Activated CD8-positive, alpha-beta memory T cell treated with anti-CD3 and anti-CD28 coated beads for 36 hours (primary cell): ENCODE data around the gene EYS. TPM values are rescaled to one million over a fixed set of nuclear protein-coding genes. Genes with fewer than 3 reads are reported as not detected.
"Not testable (repeated sequence)": the region's sequence is repeated elsewhere in the genome, so short reads cannot be mapped to it uniquely, and the experiment has no call there.

Experiments used
- CTCF ChIA-PET: fragments of 350-600 bp; sonication (Branson Sonifier 250); formaldehyde crosslinking; loops from one replicate; lab custom pipeline; 2021; ENCODE audit warnings: antibody characterized with exemption; lab: Charles Lee
- POLR2A ChIA-PET: fragments of 350-600 bp; sonication (Branson Sonifier 250); formaldehyde crosslinking; loops from one replicate; lab custom pipeline; 2021; ENCODE audit warnings: antibody characterized with exemption; lab: Charles Lee
- total RNA-seq, 2 experiments: library from RNA; stranded (reverse); gene quantifications; one replicate each; pipeline ENCODE4 v1.2.3, GENCODE V29; 2021

Gene EYS
- total RNA-seq, 2 experiments from 2014 or later: not detected

- CTCF ChIA-PET: no interaction called here
These were observed 201.3 kb downstream of the EYS start for GRCh38 chr6:65505736-65506135.

GRCh38 chr6:65501045-65501444, 206.0 kb downstream of the EYS start:
- ChIA-PET CTCF (no interaction called here), POLR2A (no interaction called here)

More at GRCh38 chr6:65505736-65506135, 201.3 kb downstream of the EYS start:
- POLR2A ChIA-PET: no interaction called here

GRCh38 chr6:65483652-65484051, 223.4 kb downstream of the EYS start:
- POLR2A ChIA-PET, CTCF ChIA-PET: not testable (repeated sequence)

- ChIA-PET CTCF (no interaction called here), POLR2A (no interaction called here)
These were observed 237.4 kb downstream of the EYS start for GRCh38 chr6:65469650-65470049.

- CTCF ChIA-PET: no interaction called here
- POLR2A ChIA-PET: no interaction called here
These were observed 238.7 kb downstream of the EYS start for GRCh38 chr6:65468307-65468706.

- POLR2A ChIA-PET: no interaction called here
- CTCF ChIA-PET: no interaction called here
These were observed 245.9 kb downstream of the EYS start for GRCh38 chr6:65461121-65461520.

GRCh38 chr6:65452333-65452732, 254.7 kb downstream of the EYS start:
- ChIA-PET CTCF (no interaction called here), POLR2A (no interaction called here)

- POLR2A ChIA-PET: no interaction called here
- CTCF ChIA-PET: no interaction called here
These were observed 256.6 kb downstream of the EYS start for GRCh38 chr6:65450451-65450850.

GRCh38 chr6:65449926-65450325, 257.1 kb downstream of the EYS start:
- ChIA-PET CTCF (no interaction called here), POLR2A (no interaction called here)

GRCh38 chr6:65448866-65449265, 258.2 kb downstream of the EYS start:
- CTCF ChIA-PET: no interaction called here
- POLR2A ChIA-PET: no interaction called here

- POLR2A ChIA-PET: no interaction called here
These were observed 270.7 kb downstream of the EYS start for GRCh38 chr6:65436281-65436680.

GRCh38 chr6:65416621-65417020, 290.4 kb downstream of the EYS start:
- CTCF ChIA-PET: no interaction called here
- POLR2A ChIA-PET: no interaction called here

More at GRCh38 chr6:65436281-65436680, 270.7 kb downstream of the EYS start:
- CTCF ChIA-PET: no interaction called here

GRCh38 chr6:65410309-65410708, 296.7 kb downstream of the EYS start:
- ChIA-PET POLR2A (no interaction called here), CTCF (no interaction called here)

GRCh38 chr6:65402564-65402963, 304.5 kb downstream of the EYS start:
- CTCF ChIA-PET: no interaction called here
- POLR2A ChIA-PET: no interaction called here

GRCh38 chr6:65399355-65400084, 307.5 kb downstream of the EYS start:
- CTCF ChIA-PET: no interaction called here
- POLR2A ChIA-PET: no interaction called here

GRCh38 chr6:65398851-65399250, 308.2 kb downstream of the EYS start:
- POLR2A ChIA-PET: no interaction called here
- CTCF ChIA-PET: no interaction called here

GRCh38 chr6:65350530-65350929, 356.5 kb downstream of the EYS start:
- POLR2A ChIA-PET: no interaction called here
- CTCF ChIA-PET: no interaction called here

- CTCF ChIA-PET, POLR2A ChIA-PET: not testable (repeated sequence)
These were observed 404.4 kb downstream of the EYS start for GRCh38 chr6:65302655-65303054.

- ChIA-PET POLR2A (no interaction called here), CTCF (no interaction called here)
These were observed 407.8 kb downstream of the EYS start for GRCh38 chr6:65299236-65299635.

GRCh38 chr6:65295812-65296211, 411.2 kb downstream of the EYS start:
- CTCF ChIA-PET: no interaction called here
- POLR2A ChIA-PET: no interaction called here

GRCh38 chr6:65289491-65289890, 417.5 kb downstream of the EYS start:
- POLR2A ChIA-PET: no interaction called here
- CTCF ChIA-PET: no interaction called here

GRCh38 chr6:65285275-65285674, 421.8 kb downstream of the EYS start:
- CTCF ChIA-PET: no interaction called here

More at GRCh38 chr6:65285275-65285674, 421.8 kb downstream of the EYS start:
- POLR2A ChIA-PET: no interaction called here
